Right lobe of liver (tissue), 6 donors: Measurements from ENCODE around the gene TSPAN5. TPM values are rescaled to one million over a fixed set of nuclear protein-coding genes. Genes with fewer than 3 reads are reported as not detected.

Experiments used
- ATAC-seq, 4 donors: fragments of 200-7000 bp; cut with Tn5 transposase; one replicate each; pipeline ENCODE4 v1.9.1; 2020; ENCODE audit warnings: mild to moderate bottlenecking in 4 of 4, moderate library complexity in 4 of 4
- DNase-seq, 3 donors: peaks; one replicate each; pipeline ENCODE4 v3.0.0-alpha.2; 2020
- H3K27ac ChIP-seq, 3 donors: fragments of 200-600 bp; one replicate each; pipeline ENCODE4 v1.8.0; 2022
- H3K27me3 ChIP-seq, 2 donors: fragments of 200-600 bp; one replicate each; pipeline ENCODE4 v1.8.0; 2022
- H3K36me3 ChIP-seq, 4 donors: fragments of 200-600 bp; sonication (generic) in 1 of 4; one replicate each; pipeline versions ENCODE4 v1.5.1 to v1.8.0; 2017 to 2022; ENCODE audit warnings: control low read depth in 1 of 4
- H3K4me1 ChIP-seq, 4 donors: fragments of 200-600 bp; sonication (generic) in 1 of 4; one replicate each; pipeline versions ENCODE4 v1.5.1 to v1.8.0; 2017 to 2022; ENCODE audit warnings: control low read depth in 1 of 4
- H3K4me3 ChIP-seq, 3 donors: fragments of 200-600 bp; one replicate each; pipeline ENCODE4 v1.8.0; 2022
- H3K9me3 ChIP-seq, 4 donors: fragments of 200-600 bp; sonication (generic) in 1 of 4; one replicate each; pipeline versions ENCODE4 v1.5.1 to v1.8.0; 2017 to 2022; ENCODE audit warnings: control low read depth in 1 of 4
- CTCF ChIP-seq, 4 donors: fragments of 200-600 bp in 3 of 4; fragments of 450-650 bp in 1 of 4; IDR thresholded peaks; one replicate each; pipeline versions ENCODE4 v1.5.1 to v1.8.0; 2016 to 2022; ENCODE audit warnings: antibody characterized with exemption in 4 of 4, mild to moderate bottlenecking in 2 of 4
- POLR2A ChIP-seq: fragments of 450-650 bp; IDR thresholded peaks from one replicate; pipeline ENCODE4 v1.6.1; 2017; ENCODE audit warnings: antibody characterized with exemption, mild to moderate bottlenecking
- WGBS: methylation state at CpG from one replicate; pipeline ENCODE4 v1.1.6; 2018; ENCODE audit warnings: low coverage, low lambda C conversion rate; ENCODE audit not compliant: insufficient coverage; ENCODE audit errors: missing lambda C conversion rate; 5-methylcytosine and 5-hydroxymethylcytosine counted together
- intact Hi-C, 2 donors: fragments of 100-400 bp; cut with DNase I; formaldehyde crosslinking; loops; one replicate each; pipeline versions ENCODE4 v1.11.2 to v1.14.1; 2022
- total RNA-seq, 6 experiments: library from RNA; depleted of rRNA in 2 of 6; stranded (reverse); fragments of >200 nt in 2 of 6; fragmentation: NEBNext Ultra II Directional in 3 of 6; extraction: Animal tissue kit (Norgen Biotek cat#: 25700) in 3 of 6; gene quantifications; one replicate each; pipeline versions ENCODE4 v1.1.0 to v1.2.4, GENCODE V29; 2016 to 2023
- donor health status: DM: no; HTN: yes; CAD: no.
- donor health status: DM: no; HTN: no; CAD: no.
- donor health status: DM: no; HTN: no; CAD: no.
- donor health status: DM: no; HTN: yes; CAD: no.
- donor health status: DM: no; HTN: yes; CAD: no.

TSPAN5 gene
- total RNA-seq, 6 experiments from 2014 or later: 0.12 to 1.2 (median 0.50) TPM

DNA sequence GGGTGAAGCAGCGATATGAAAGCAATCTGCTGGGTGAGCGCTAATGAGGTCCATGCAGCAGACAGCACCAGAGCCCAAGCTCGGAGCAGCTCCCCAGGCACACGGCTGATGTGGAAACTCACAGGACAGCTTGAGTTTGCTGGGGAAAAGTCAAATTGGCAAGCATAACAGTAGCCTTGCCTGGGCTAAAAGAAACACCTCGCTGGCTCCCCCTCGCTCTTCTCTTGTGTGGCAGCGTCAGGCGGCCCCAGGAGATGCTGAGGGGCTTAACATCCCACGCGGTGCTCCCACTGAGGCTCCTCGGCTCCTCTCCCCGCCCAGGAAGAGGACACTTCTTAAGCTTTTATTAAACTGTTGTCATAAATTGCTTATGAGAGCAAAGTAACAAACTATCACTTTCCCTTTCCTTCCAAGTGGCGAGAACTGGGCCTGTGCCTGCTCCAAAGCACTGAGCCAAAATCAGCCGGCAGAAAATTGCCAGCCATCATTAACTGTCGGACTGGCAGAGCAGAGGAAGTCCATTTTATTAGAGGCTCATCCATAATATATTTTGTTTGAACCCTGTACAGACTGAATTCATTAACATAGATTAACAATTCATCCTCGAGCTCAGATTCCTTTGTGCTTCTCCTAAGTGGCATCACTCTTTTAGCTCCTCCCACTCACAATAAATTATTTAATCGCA is 111.4 kb downstream of the TSPAN5 start:
- no peak for TF ChIP-seq POLR2A
- ATAC-seq (peak; percentile 58 to 69 (median 61)), DNase-seq (no peak)
- peak overlapping the region in 2 of 3 donors; percentile 14 to 21 for H3K4me3 ChIP-seq
- intact Hi-C loops: no loop called here
- no peaks in the 10 kb centered on the region for H3K36me3 ChIP-seq
- H3K9me3 ChIP-seq: no peaks in the 10 kb centered on the region
- H3K4me1 ChIP-seq: no peaks in the 10 kb centered on the region
- no peaks in the 10 kb centered on the region for H3K27me3 ChIP-seq
- no peak overlapping the region for H3K27ac ChIP-seq
- WGBS: 44% methylated on average over 13 of the region's 17 CpGs

DNA sequence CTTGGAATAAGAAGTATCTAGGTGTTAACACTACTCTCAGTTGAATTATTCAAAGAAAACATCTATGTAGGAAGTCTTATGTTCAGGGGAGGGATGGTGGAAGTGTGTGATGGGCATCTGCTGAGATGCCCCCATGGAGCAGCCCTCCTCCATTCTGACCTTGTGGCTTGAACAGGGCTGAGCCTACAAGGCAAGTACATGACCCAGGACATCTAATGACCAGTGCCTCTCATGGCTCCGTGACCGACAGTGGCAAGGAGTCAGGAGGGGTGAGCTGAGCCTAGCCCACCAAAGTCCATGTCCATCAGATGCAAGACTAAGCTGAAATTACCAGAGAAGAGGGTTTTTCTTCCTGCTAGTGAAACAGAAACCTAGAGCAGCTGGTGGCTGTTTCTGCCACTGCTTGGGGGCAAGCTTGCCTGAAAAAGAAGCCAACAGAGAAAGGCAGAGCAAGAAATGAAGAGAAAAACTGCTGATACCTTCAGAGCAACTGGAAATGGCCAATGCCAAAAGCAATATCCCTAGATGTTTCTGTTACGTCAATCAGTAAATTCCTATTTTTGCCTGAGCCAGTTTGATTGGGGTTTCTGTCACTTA is 113.5 kb downstream of the TSPAN5 start:
- intact Hi-C loops: no loop called here
- H3K36me3 ChIP-seq: no peaks in the 10 kb centered on the region
- no peaks in the 10 kb centered on the region for H3K4me1 ChIP-seq
- 50% methylated on average over 1 of the region's 3 CpGs for WGBS
- H3K27me3 ChIP-seq: no peaks in the 10 kb centered on the region
- H3K4me3 ChIP-seq: no peak overlapping the region
- ATAC-seq: no peak
- TF ChIP-seq POLR2A (no peak), CTCF (IDR thresholded peaks at IDR 0.05) (no peak)
- H3K9me3 ChIP-seq: no peaks in the 10 kb centered on the region
- H3K27ac ChIP-seq: no peak overlapping the region
- DNase-seq: no peak

DNA sequence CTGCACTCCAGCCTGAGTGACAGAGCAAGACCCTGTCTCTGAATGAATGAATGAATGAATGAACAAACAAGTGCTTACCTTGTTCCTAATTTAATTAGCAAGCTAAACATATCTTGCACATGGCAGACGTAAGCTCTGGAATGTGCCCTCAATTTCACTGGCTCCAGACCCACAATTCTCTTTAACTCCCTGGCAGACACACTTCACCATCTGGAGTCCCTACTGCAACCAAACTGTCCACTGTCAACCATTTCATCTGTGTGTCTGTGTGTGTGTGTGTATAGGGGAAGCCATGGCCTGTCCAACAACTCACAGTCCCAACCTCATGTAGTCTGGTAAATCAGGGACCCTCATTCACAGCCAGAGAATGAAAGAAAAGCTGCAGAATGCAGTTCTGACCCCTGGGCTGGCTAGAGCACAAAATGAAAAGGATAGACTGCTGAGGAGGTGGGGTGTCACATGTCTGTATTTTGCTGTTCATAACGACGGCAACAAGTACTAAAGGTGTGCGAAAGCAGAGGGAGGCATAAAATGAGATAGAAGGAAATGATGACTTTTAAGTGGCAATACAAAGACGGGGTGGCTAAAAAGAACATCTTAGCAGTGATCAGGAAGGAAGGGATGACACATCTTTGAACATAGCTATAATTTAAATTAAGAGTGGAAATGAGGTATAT is 114.1 kb downstream of the TSPAN5 start:
- TF ChIP-seq CTCF (IDR thresholded peaks at IDR 0.05): no peak
- no peak for TF ChIP-seq POLR2A
- 66% methylated on average over 4 of the region's 5 CpGs for WGBS
- Histone ChIP-seq H3K4me1 (no peaks in the 10 kb centered on the region), H3K9me3 (no peaks in the 10 kb centered on the region), H3K4me3 (no peak overlapping the region), H3K36me3 (no peaks in the 10 kb centered on the region), H3K27ac (no peak overlapping the region), H3K27me3 (no peaks in the 10 kb centered on the region)
- ATAC-seq: no peak
- DNase-seq: no peak
- intact Hi-C loops: no loop called here

GRCh38 chr4:98542011-98542410 is 116.4 kb downstream of the TSPAN5 start:
- H3K4me1 ChIP-seq: no peaks in the 10 kb centered on the region
- H3K27ac ChIP-seq: no peak overlapping the region
- TF ChIP-seq CTCF (IDR thresholded peaks at IDR 0.05) (no peak), POLR2A (no peak)
- no peak overlapping the region for H3K4me3 ChIP-seq
- H3K36me3 ChIP-seq: no peaks in the 10 kb centered on the region
- no peak for ATAC-seq
- no peaks in the 10 kb centered on the region for H3K27me3 ChIP-seq
- no peaks in the 10 kb centered on the region for H3K9me3 ChIP-seq
- 84% methylated on average over 2 of the region's 2 CpGs for WGBS
- intact Hi-C loops: no loop called here
- no peak for DNase-seq

- Histone ChIP-seq H3K36me3 (no peaks in the 10 kb centered on the region), H3K27ac (no peak overlapping the region), H3K9me3 (no peaks in the 10 kb centered on the region), H3K4me1 (no peaks in the 10 kb centered on the region), H3K27me3 (no peaks in the 10 kb centered on the region), H3K4me3 (no peak overlapping the region)
- ATAC-seq (no peak), DNase-seq (no peak)
- TF ChIP-seq CTCF (IDR thresholded peaks at IDR 0.05) (no peak), POLR2A (no peak)
- 60% methylated on average over 4 of the region's 4 CpGs for WGBS
- intact Hi-C loops: no loop called here
These were observed 117.6 kb downstream of the TSPAN5 start for GRCh38 chr4:98540803-98541202.
